Central memory CD4-positive, alpha-beta T cell (primary cell): ENCODE measurements around the gene NLGN1.

Experiments used
- DNase-seq: peaks from one replicate; pipeline ENCODE4 v3.0.0; 2022

Gene NLGN1

DNA sequence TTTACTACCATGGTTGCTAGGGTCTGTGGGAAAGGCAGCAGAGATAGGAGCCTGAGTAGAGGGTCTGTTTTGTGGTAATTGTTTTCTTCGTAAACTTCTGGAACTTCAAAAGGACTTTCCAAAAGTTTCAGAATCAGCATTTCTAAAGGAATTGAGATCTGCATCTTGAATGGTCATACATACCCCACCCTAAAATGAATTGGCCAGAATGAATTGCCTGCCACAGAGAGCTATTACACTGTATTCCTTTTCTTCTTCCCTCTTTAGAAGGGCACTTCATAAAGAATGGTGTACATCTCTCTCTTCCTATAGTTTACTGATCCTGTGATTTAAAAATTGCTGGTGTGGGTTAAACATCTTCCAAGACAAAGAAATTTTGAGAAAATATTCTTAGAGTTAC is 525.7 kb downstream of the NLGN1 start:
- DNase-seq, result no peak

- DNase-seq, result no peak
These were observed 532.7 kb downstream of the NLGN1 start for GRCh38 chr3:173930251-173930650.

DNA sequence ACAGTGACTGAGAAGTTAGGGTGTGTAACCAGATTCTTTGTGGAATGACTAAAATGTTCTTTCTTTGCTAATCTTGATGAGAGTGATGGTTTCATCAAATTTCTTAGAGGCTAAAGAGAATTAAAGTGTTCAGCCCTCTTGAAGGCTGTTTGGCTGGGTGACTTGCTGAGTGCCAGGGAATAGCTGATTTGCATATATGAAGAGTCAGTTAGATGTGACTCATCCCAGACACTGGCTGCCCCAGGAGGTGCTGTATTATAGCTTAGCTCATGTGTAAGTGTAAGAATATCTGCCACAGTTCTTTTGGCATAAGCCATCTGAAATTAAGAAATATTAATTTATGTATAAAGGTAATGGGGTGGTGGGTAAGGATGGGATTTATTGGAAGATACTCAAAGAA is 535.1 kb downstream of the NLGN1 start:
- DNase-seq, result no peak

GRCh38 chr3:173933113-173933512 is 535.6 kb downstream of the NLGN1 start:
- no peak for DNase-seq

DNA sequence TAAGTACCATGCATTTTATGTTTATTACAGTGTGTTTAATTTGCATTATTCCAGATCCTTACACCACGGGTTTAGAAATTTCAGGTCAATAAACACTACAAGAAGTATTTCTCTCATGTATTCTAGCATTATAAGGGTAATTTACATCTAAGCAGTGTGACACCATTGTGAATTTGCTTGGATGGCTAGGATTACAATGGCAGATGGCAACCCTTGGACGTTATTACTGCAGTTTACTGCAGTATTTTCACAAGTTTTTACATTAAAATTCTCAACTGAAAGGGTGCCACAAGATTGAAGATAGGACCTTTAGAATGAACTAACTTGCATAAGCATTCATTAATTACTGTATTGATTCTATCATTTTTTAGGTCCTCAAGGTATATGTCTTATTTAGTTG is 538.8 kb downstream of the NLGN1 start:
- DNase-seq, result no peak

DNA sequence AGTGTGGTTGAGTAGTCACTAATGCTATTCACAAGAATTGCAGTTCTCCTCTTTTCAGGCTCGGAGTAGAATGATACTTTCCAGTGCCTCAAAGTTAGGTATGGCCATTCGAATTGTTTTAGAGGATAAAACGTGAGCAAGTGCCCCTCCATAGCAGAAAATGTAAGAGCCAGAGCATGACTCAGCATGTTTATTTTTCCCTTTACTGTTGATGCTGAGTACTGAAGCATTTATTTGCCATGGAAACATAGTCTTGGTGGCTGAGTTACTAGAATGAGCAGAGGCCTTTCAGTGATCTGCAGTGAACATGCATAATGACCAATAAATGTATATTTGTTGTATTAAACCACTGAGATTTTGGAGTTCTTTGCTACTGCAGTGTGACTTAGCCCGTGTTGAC is 540.6 kb downstream of the NLGN1 start:
- DNase-seq, result no peak

- DNase-seq, result no peak
These were observed 541.1 kb downstream of the NLGN1 start for GRCh38 chr3:173938616-173939015.

GRCh38 chr3:173939331-173939730 is 541.8 kb downstream of the NLGN1 start:
- no peak for DNase-seq

- no peak for DNase-seq
These were observed 545.7 kb downstream of the NLGN1 start for GRCh38 chr3:173943264-173943663.

DNA sequence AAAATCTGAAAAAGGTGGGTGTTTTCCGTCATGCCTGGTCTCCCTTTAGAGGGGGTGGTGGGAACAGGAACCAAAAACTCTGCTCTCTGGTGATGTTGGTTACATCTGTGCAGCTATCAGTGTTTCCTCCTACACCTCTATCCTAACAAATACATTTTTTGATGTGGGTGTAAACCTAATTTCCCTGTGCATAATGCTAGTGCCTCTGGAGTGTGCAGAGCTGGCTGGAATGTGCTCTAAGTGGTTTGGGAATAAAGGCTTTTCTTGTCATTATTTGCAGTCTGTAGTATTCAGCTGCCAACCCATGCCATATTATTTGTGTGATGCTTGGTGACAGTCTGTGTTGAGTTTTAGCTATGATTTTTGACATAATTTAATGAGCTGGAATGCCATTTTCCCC is 547.6 kb downstream of the NLGN1 start:
- DNase-seq, result no peak

GRCh38 chr3:173945806-173946205 is 548.3 kb downstream of the NLGN1 start:
- no peak for DNase-seq

- no peak for DNase-seq
These were observed 557.1 kb downstream of the NLGN1 start for GRCh38 chr3:173954647-173955046.

DNA sequence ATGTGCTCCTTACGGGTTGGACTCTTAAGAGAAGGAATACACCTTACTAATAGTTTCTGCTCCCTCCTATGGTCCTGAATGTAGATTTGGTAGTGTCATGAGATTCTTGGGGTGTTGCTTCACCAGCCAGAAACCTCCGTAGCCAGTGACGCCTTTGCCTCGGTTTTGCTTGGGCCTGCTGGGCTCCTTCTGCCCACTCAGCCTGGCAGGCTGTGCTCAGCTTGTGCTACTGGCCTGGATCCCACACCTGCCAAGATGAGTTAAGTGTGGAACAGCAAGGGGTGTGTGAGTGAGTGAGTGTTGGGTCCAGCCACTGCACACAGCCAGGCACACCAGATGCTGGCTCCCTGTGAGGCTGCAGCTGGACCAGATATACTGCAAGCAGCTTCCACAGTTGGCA is 560.1 kb downstream of the NLGN1 start:
- DNase-seq, result no peak

DNA sequence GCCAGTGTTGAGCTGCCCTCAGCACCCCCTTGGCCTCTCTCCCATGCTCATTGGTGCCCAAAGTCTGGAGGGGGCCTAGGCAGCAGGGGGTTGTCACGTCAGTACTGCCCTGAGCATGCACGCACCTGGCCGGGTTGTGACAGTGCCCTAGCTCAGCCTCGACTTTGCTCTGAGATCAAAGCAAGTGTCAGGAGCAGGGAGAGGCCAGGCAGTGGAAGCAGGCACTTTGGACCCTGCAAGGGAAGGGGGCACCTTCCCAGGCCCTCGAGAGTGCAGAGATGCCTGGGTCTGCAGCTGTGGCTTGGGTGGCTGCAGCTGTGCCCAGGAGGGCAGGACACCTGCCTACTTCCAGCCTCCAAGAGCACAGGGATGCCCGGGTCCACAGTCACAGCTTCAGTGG is 561.3 kb downstream of the NLGN1 start:
- no peak for DNase-seq

- no peak for DNase-seq
These were observed 572.7 kb downstream of the NLGN1 start for GRCh38 chr3:173970281-173970680.

GRCh38 chr3:173976281-173976680 is 578.7 kb downstream of the NLGN1 start:
- no peak for DNase-seq

GRCh38 chr3:173977747-173978146 is 580.2 kb downstream of the NLGN1 start:
- no peak for DNase-seq

- DNase-seq, result no peak
These were observed 585.8 kb downstream of the NLGN1 start for GRCh38 chr3:173983343-173983742.

DNA sequence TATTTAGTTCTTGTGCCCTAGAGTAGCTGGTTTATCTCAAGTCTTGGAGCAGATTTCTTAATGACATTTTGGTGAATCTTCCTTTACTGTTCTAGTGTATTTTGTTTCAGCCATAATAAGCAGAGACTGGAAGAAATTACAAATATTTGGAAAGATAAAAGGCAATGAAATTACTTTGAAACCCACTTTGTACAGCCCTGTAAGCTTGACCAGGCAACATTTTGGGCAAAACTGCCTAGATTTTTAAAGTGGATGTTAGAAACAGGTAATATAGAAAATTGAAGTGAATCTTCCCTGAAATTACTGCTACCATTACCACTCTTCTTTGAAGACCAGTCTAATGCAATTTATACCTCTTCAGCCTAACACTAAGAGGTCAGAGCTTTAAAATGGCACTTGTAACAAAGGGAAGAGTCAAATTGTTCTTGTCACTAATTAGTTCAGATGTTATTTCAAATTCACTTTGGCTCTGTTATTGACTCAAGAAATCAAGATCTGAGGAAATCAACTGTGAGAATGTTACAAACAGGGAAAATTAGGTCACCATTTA is 589.4 kb downstream of the NLGN1 start:
- no peak for DNase-seq

GRCh38 chr3:173988909-173989308 is 591.4 kb downstream of the NLGN1 start:
- DNase-seq, result no peak

DNA sequence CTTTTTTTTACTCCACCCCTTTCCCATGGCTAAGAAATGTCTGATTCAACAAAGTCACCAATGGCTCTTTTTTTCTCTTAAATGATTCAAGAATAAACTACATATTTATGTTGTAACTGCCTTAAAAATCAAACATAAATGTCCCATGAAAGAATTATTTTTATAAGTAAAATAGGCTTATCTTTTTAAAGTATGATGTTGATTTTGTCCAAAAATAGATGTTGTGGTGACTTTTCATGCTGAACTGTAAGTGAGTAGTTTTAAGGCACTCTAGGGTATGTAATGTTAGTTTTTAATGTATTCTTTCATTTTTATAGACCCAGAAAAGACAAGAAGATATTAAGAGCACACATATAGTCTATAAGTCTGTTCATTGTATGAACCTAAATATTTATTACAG is 594.9 kb downstream of the NLGN1 start:
- DNase-seq, result no peak

DNA sequence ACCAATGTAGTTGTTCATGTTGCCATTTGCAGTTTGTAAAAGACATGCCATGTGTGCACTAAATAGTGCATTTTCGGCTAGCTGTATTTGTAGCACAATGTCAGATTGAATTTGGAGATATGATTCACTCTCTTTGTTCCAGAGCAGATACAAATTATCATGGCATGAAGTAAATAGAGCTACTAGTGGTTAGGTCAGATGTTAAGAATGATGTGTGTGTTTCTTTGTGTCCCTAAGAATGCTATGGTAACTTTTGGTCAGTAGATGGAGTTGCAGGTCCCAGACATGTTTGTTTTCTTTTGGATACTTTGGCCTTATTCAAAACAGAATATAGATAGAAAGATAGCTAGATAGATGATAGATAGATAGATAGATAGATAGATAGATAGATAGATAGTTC is 595.8 kb downstream of the NLGN1 start:
- no peak for DNase-seq

DNA sequence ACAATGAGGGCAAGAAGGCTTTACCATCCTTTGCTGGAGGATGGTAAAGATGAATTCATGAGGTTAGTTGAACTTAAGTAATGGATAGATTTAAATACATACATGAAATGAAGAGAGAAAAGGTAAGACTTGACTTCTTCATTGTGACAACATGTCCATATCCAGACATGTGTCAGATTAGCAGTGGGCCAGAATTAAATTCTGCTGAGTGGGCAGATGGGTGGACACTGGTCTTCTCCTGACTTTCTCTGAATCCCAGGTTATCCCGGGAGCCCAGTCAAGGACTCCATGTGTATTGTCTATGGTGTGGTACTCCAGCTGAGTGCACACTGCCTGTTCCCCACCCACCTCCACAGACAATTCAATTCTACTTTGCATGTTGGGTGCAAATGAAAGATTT is 603.1 kb downstream of the NLGN1 start:
- DNase-seq, result no peak

- no peak for DNase-seq
These were observed 605.0 kb downstream of the NLGN1 start for GRCh38 chr3:174002543-174002942.

DNA sequence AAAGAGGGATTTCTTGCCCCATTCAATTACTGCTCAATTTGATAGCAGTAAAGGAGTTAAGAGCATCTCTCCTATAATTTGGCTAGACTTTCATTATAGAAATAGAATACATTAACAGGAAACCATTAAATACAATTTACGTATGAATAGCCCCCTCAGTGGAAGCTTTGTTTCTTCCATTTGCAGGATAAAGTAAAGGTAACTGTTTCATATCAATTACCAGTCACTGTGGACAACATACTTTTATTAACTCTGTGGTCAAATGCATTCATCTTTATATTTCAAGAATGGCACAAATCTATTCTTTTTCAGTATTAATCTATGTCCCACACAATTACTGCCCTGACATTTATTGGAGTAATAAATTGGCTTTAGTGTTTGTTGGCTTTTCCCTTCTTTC is 613.4 kb downstream of the NLGN1 start:
- DNase-seq, result no peak

DNA sequence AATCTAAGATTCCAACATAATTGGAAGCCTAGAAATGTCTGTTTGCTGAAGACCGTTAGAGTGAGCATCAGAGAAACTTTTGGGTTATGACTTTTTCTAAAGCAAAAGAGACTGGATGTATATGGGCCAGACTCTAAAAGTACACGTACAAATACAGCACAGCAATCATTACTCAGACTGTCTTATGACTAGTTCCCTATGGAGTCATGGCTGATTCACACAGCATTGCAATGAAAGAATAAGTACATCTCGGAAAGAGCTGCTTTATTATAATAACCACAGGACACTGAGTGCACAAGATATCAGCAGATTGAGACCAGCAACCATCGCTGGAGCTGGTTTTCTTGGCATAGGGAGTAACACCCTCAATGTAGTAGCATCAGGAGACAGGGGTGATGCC is 618.6 kb downstream of the NLGN1 start:
- no peak for DNase-seq
